Colonic mucosa (tissue), 4 donors: ENCODE data around the gene ARHGEF2. TPM values are rescaled to one million over a fixed set of nuclear protein-coding genes. Genes with fewer than 3 reads are reported as not detected.

Experiments used
- DNase-seq: peaks from one replicate; pipeline ENCODE4 v3.0.0-alpha.2; 2020
- H3K27ac ChIP-seq: fragments of 200-600 bp; one replicate; pipeline ENCODE4 v1.8.0; 2021
- H3K27me3 ChIP-seq: fragments of 200-600 bp; one replicate; pipeline ENCODE4 v1.8.0; 2021
- H3K36me3 ChIP-seq: fragments of 200-600 bp; one replicate; pipeline ENCODE4 v1.8.0; 2021
- H3K4me1 ChIP-seq: fragments of 200-600 bp; one replicate; pipeline ENCODE4 v1.8.0; 2021; ENCODE audit warnings: mild to moderate bottlenecking
- H3K4me3 ChIP-seq: fragments of 200-600 bp; one replicate; pipeline ENCODE4 v1.8.0; 2021
- H3K9ac ChIP-seq, 2 donors: one replicate each; pipeline ENCODE4 v1.7.0; 2013; ENCODE audit warnings: control low read depth in 2 of 2, low read depth in 2 of 2, low read length in 2 of 2
- H3K9me3 ChIP-seq: fragments of 200-600 bp; one replicate; pipeline ENCODE4 v1.8.0; 2021
- intact Hi-C: fragments of 100-400 bp; cut with DNase I; formaldehyde crosslinking; loops from one replicate; pipeline ENCODE4 v1.14.1; 2022
- microRNA-seq: library from miRNA; unstranded; fragments of <30 nt; microRNA quantifications from one replicate; pipeline ENCODE4, GENCODE V29; 2019
- total RNA-seq, 2 donors: library from RNA; stranded (reverse); fragmentation: NEBNext Ultra II Directional in 1 of 2; extraction: Animal tissue kit (Norgen Biotek cat#: 25700) in 1 of 2; gene quantifications; one replicate each; pipeline ENCODE4 v1.2.1, GENCODE V29; 2021
- TF ChIP-seq, protein P1 (sequence below): fragments of 200-600 bp; IDR thresholded peaks from one replicate; pipeline ENCODE4 v1.8.0; 2022; ENCODE audit warnings: antibody characterized with exemption, mild to moderate bottlenecking
- donor health status: healthy.
- donor health status: DM: no; HTN: no; CAD: no.
- donor health status: DM: no; HTN: no; CAD: no.

Gene ARHGEF2
- total RNA-seq, 2 donors from 2014 or later: 91.9 to 92.6 TPM

GRCh38 chr1:155900161-155900560 is 78.2 kb downstream of the ARHGEF2 start:
- no peak for DNase-seq
- Histone ChIP-seq H3K9ac (no peak overlapping the region), H3K9me3 (no peaks in the 10 kb centered on the region), H3K4me3 (no peak overlapping the region), H3K27me3 (no peaks in the 10 kb centered on the region), H3K36me3 (peaks cover 19% of the 10 kb centered on the region), H3K27ac (no peak overlapping the region), H3K4me1 (no peaks in the 10 kb centered on the region)
- intact Hi-C loops: no loop called here
- TF ChIP-seq, protein P1, sequence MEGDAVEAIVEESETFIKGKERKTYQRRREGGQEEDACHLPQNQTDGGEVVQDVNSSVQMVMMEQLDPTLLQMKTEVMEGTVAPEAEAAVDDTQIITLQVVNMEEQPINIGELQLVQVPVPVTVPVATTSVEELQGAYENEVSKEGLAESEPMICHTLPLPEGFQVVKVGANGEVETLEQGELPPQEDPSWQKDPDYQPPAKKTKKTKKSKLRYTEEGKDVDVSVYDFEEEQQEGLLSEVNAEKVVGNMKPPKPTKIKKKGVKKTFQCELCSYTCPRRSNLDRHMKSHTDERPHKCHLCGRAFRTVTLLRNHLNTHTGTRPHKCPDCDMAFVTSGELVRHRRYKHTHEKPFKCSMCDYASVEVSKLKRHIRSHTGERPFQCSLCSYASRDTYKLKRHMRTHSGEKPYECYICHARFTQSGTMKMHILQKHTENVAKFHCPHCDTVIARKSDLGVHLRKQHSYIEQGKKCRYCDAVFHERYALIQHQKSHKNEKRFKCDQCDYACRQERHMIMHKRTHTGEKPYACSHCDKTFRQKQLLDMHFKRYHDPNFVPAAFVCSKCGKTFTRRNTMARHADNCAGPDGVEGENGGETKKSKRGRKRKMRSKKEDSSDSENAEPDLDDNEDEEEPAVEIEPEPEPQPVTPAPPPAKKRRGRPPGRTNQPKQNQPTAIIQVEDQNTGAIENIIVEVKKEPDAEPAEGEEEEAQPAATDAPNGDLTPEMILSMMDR: no peak

DNA sequence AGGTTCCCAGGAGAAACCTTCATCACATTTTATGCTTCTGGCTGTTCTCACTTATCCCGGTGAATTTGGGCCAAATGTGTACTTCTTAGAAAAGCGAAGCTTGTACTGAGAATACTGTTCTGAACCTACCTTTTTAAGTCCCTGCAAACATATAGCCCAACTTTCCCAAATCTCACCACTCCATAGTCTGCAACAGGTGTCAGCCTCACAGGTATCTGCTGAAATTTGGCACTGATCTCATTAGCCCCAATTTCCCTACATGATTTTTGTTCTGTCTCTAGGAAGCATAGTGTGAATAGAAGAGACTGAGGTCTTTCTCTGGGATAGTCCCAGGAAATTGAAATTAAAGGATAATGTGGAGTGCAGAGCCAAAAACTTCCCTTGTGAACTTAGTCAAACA is 78.7 kb downstream of the ARHGEF2 start:
- Histone ChIP-seq H3K27me3 (no peaks in the 10 kb centered on the region), H3K36me3 (peaks cover 16% of the 10 kb centered on the region), H3K27ac (no peak overlapping the region), H3K9ac (no peak overlapping the region), H3K9me3 (no peaks in the 10 kb centered on the region), H3K4me3 (no peak overlapping the region), H3K4me1 (no peaks in the 10 kb centered on the region)
- intact Hi-C loops: no loop called here
- TF ChIP-seq, protein P1: no peak
- no peak for DNase-seq

DNA sequence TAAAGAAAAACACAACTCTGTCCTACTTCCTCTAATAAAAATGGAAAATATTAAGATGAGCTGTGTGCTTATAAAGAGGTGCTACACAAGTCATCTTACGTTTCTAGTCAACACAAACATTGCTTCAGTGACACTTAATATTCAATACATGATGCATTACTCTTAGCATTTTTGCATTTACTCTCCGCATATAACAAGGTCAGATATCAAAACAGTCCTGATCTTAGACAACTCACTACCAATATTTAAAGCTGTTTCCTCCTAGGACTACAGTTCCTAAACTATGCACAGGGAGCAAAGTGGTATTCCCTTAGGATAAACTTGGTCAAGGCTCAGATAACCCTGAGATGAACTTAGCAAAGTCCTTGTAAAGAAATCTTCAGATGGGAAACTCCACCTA is 79.5 kb downstream of the ARHGEF2 start:
- DNase-seq: no peak
- H3K4me1 ChIP-seq: no peaks in the 10 kb centered on the region
- no peak overlapping the region for H3K27ac ChIP-seq
- no peak overlapping the region for H3K4me3 ChIP-seq
- no peak overlapping the region for H3K9ac ChIP-seq
- H3K9me3 ChIP-seq: no peaks in the 10 kb centered on the region
- H3K27me3 ChIP-seq: no peaks in the 10 kb centered on the region
- intact Hi-C loops: no loop called here
- TF ChIP-seq, protein P1: no peak
- H3K36me3 ChIP-seq: peaks cover 11% of the 10 kb centered on the region

GRCh38 chr1:155897746-155898145 is 80.6 kb downstream of the ARHGEF2 start:
- Histone ChIP-seq H3K9ac (no peak overlapping the region), H3K27me3 (no peaks in the 10 kb centered on the region), H3K4me1 (no peaks in the 10 kb centered on the region), H3K36me3 (peaks cover 7% of the 10 kb centered on the region), H3K4me3 (no peak overlapping the region), H3K27ac (no peak overlapping the region), H3K9me3 (no peaks in the 10 kb centered on the region)
- intact Hi-C loops: no loop called here
- TF ChIP-seq, protein P1: no peak
- no peak for DNase-seq

Small RNAs within 50 kb of the gene (microRNA-seq; reads per million reads assigned to microRNA genes)
- gene MIR6738: not detected

Other genes starting within 250 kb of the ARHGEF2 start
- 10 to 100 TPM; 33.3 to 34.7 TPM for gene GON4L, start 121.3 kb downstream of the ARHGEF2 start, total RNA-seq
- gene SYT11, start 119.0 kb downstream of the ARHGEF2 start, total RNA-seq: 1 to 10 TPM; 1.2 to 4.6 TPM
- 10 to 100 TPM; 14.6 to 51.7 TPM for gene RIT1, start 67.2 kb downstream of the ARHGEF2 start, total RNA-seq
- gene KHDC4, start 44.1 kb downstream of the ARHGEF2 start, total RNA-seq: 10 to 100 TPM; 42.5 to 56.0 TPM
- 1 to 10 TPM; 4.2 to 4.6 TPM for gene RXFP4, start 36.9 kb downstream of the ARHGEF2 start, total RNA-seq
- 100 to 1,000 TPM; 204 to 208 TPM for gene SSR2, start 42.4 kb upstream of the ARHGEF2 start, total RNA-seq
- 10 to 100 TPM; 23.2 to 43.4 TPM for gene UBQLN4, start 75.3 kb upstream of the ARHGEF2 start, total RNA-seq
- 10 to 100 TPM; 69.4 to 83.9 TPM for gene LAMTOR2, start 76.2 kb upstream of the ARHGEF2 start, total RNA-seq
- 100 to 1,000 TPM; 213 TPM for gene RAB25, start 82.6 kb upstream of the ARHGEF2 start, total RNA-seq
- 1 to 10 TPM; 1.6 to 3.7 TPM for gene MEX3A, start 103.9 kb upstream of the ARHGEF2 start, total RNA-seq
- 100 to 1,000 TPM; 414 to 610 TPM for gene LMNA, start 136.2 kb upstream of the ARHGEF2 start, total RNA-seq
- gene SEMA4A, start 175.0 kb upstream of the ARHGEF2 start, total RNA-seq: 1 to 10 TPM; 4.5 to 5.6 TPM
- 10 to 100 TPM; 23.6 to 26.8 TPM for gene SLC25A44, start 215.6 kb upstream of the ARHGEF2 start, total RNA-seq
- 10 to 100 TPM; 44.4 to 49.4 TPM for gene PMF1, start 234.5 kb upstream of the ARHGEF2 start, total RNA-seq